ENCODE data around the gene KIFBP. TPM values are rescaled to one million over a fixed set of nuclear protein-coding genes. Genes with fewer than 3 reads are reported as not detected.

The KIFBP gene
- total RNA-seq, 2 donors from 2014 or later: 22.1 to 28.6 TPM

GRCh38 chr10:68955355-68955831 is 33.2 kb upstream of the KIFBP start:
- Histone ChIP-seq H3K27ac (peak overlapping the region; percentile 94), H3K9me3 (no peaks in the 10 kb centered on the region), H3K4me1 (peaks cover 3% of the 10 kb centered on the region), H3K4me3 (peak overlapping the region; percentile 100), H3K9ac (ENCODE audit: low read depth in 2 of 2, low read length in 2 of 2) (peak overlapping the region; percentile 88 to 95), H3K36me3 (no peaks in the 10 kb centered on the region), H3K27me3 (no peaks in the 10 kb centered on the region)
- TF ChIP-seq CTCF (IDR thresholded peaks at IDR 0.05): no peak
- intact Hi-C loops (cut with DNase I): no loop called here
- DNase-seq: peak; percentile 18

- Histone ChIP-seq H3K27me3 (no peaks in the 10 kb centered on the region), H3K9me3 (no peaks in the 10 kb centered on the region), H3K4me3 (peak within 1 kb of the TSS; percentile 100), H3K9ac (ENCODE audit: low read depth in 2 of 2, low read length in 2 of 2) (peak within 1 kb of the TSS; percentile 88 to 95), H3K4me1 (peaks cover 3% of the 10 kb centered on the region), H3K27ac (peak within 1 kb of the TSS; percentile 94), H3K36me3 (no peaks in the 10 kb centered on the region)
- DNase-seq: peak; percentile 94
- intact Hi-C loops (cut with DNase I): no loop called here
- TF ChIP-seq CTCF (IDR thresholded peaks at IDR 0.05): peak; percentile 42
These were observed 32.6 kb upstream of the KIFBP start, which contains the start of gene DDX21 for GRCh38 chr10:68955832-68956532. Gene DDX21, plus strand, starts transcription at chr10:68956170. Its CDS starts 56 bp downstream, at chr10:68956226.

GRCh38 chr10:68957284-68957615 is 31.4 kb upstream of the KIFBP start:
- H3K36me3 ChIP-seq: no peaks in the 10 kb centered on the region
- intact Hi-C loops (cut with DNase I): no loop called here
- no peak for TF ChIP-seq CTCF (IDR thresholded peaks at IDR 0.05)
- peaks cover 3% of the 10 kb centered on the region for H3K4me1 ChIP-seq
- H3K9ac ChIP-seq (ENCODE audit: low read depth in 2 of 2, low read length in 2 of 2): peak overlapping the region; percentile 88 to 95
- H3K27me3 ChIP-seq: no peaks in the 10 kb centered on the region
- peak overlapping the region; percentile 94 for H3K27ac ChIP-seq
- H3K9me3 ChIP-seq: no peaks in the 10 kb centered on the region
- DNase-seq: no peak
- peak overlapping the region; percentile 100 for H3K4me3 ChIP-seq

GRCh38 chr10:68957654-68958053 is 30.9 kb upstream of the KIFBP start:
- Histone ChIP-seq H3K9me3 (no peaks in the 10 kb centered on the region), H3K36me3 (no peaks in the 10 kb centered on the region), H3K4me3 (peak overlapping the region; percentile 100), H3K27me3 (no peaks in the 10 kb centered on the region), H3K27ac (peak overlapping the region; percentile 94), H3K9ac (ENCODE audit: low read depth in 2 of 2, low read length in 2 of 2) (peak overlapping the region; percentile 88 to 95), H3K4me1 (peaks cover 3% of the 10 kb centered on the region)
- TF ChIP-seq CTCF (IDR thresholded peaks at IDR 0.05): no peak
- DNase-seq: no peak
- intact Hi-C loops (cut with DNase I): no loop called here

GRCh38 chr10:68959695-68960527 is 28.7 kb upstream of the KIFBP start:
- H3K9ac ChIP-seq (ENCODE audit: low read depth in 2 of 2, low read length in 2 of 2): no peak overlapping the region
- H3K27ac ChIP-seq: no peak overlapping the region
- intact Hi-C loops (cut with DNase I): no loop called here
- H3K9me3 ChIP-seq: no peaks in the 10 kb centered on the region
- TF ChIP-seq CTCF (IDR thresholded peaks at IDR 0.05): no peak
- DNase-seq: no peak
- peaks cover 3% of the 10 kb centered on the region for H3K4me1 ChIP-seq
- peaks cover 4% of the 10 kb centered on the region for H3K36me3 ChIP-seq
- no peak overlapping the region for H3K4me3 ChIP-seq
- no peaks in the 10 kb centered on the region for H3K27me3 ChIP-seq
